Pancreas (tissue), 10 donors: ENCODE results near the gene PDE7B. TPM values are rescaled to one million over a fixed set of nuclear protein-coding genes. Genes with fewer than 3 reads are reported as not detected.

ENCODE experiments used
- ATAC-seq, 4 donors: fragments of 200-7000 bp; cut with Tn5 transposase; one replicate each; pipeline versions ENCODE4 v1.8.0 to v1.9.1; 2020; ENCODE audit warnings: mild to moderate bottlenecking in 4 of 4, moderate library complexity in 4 of 4
- DNase-seq, 6 donors: peaks; one replicate each; pipeline ENCODE4 v3.0.0-alpha.2; 2020
- FAIRE-seq: peaks from 2 replicates; lab custom pipeline; 2012; peaks lifted over from hg19 to GRCh38; lab: Jason Lieb, UNC
- H3K27ac ChIP-seq, 4 donors: fragments of 200-600 bp; sonication (generic); 1 replicate in 3 of 4; 2 replicates in 1 of 4; pipeline versions ENCODE4 v1.5.0 to v1.8.0; 2020
- H3K27me3 ChIP-seq, 4 donors: fragments of 200-600 bp; one replicate each; pipeline ENCODE4 v1.8.0; 2021
- H3K36me3 ChIP-seq, 3 donors: fragments of 200-600 bp; sonication (generic) in 1 of 3; one replicate each; pipeline versions ENCODE4 v1.5.0 to v1.8.0; 2020 to 2021
- H3K4me1 ChIP-seq, 3 donors: fragments of 200-600 bp; one replicate each; pipeline ENCODE4 v1.8.0; 2021
- H3K4me3 ChIP-seq, 4 donors: fragments of 200-600 bp; sonication (generic) in 2 of 4; one replicate each; pipeline versions ENCODE4 v1.5.0 to v1.8.0; 2020 to 2021
- H3K9me3 ChIP-seq, 4 donors: fragments of 200-600 bp; one replicate each; pipeline ENCODE4 v1.8.0; 2021
- WGBS, 2 donors: extraction: QIAGEN DNeasy Blood & Tissue Kit; methylation state at CpG; one replicate each; pipeline ENCODE4 v1.1.7; 2013; 5-methylcytosine and 5-hydroxymethylcytosine counted together
- intact Hi-C, 3 donors: fragments of 100-400 bp; cut with DNase I; formaldehyde crosslinking; loops; one replicate each; pipeline versions ENCODE4 v1.11.1 to v1.14.2; 2022
- polyA plus RNA-seq, 2 donors: library from polyadenylated mRNA; stranded (reverse); fragments of 200-250 nt; gene quantifications; one replicate each; pipeline ENCODE4 v1.2.3, GENCODE V29; 2013
- total RNA-seq, 6 donors: library from RNA; stranded (reverse); fragmentation: NEBNext Ultra II Directional in 4 of 6; extraction: Animal tissue kit (Norgen Biotek cat#: 25700) in 4 of 6; gene quantifications; one replicate each; pipeline versions ENCODE4 v1.2.1 to v1.2.4, GENCODE V29; 2021 to 2023
- TF ChIP-seq, protein P1 (sequence below), 4 donors: fragments of 200-600 bp; sonication (generic) in 3 of 4; IDR thresholded peaks; one replicate each; pipeline versions ENCODE4 v1.5.0 to v1.8.0; 2021; ENCODE audit warnings: antibody characterized with exemption in 4 of 4
- donor health status: healthy with polysubstance abuse.
- donor health status: DM: no; HTN: no; CAD: no; lungs with moderate emphysema.
- donor health status: DM: no; HTN: no; CAD: no.
- donor health status: control.
- donor health status: control.
- donor health status: Bipolar disorder and iron deficiency.
- donor health status: DM: yes; HTN: yes; CAD: no.
- donor health status: DM: no; HTN: no; CAD: no.
- donor health status: DM: no; HTN: no; CAD: no.
- donor health status: DM: yes; HTN: yes; CAD: no.

The PDE7B gene
- total and polyA plus RNA-seq, 8 donors, result 0.38 to 1.7 (median 0.76) TPM

DNA sequence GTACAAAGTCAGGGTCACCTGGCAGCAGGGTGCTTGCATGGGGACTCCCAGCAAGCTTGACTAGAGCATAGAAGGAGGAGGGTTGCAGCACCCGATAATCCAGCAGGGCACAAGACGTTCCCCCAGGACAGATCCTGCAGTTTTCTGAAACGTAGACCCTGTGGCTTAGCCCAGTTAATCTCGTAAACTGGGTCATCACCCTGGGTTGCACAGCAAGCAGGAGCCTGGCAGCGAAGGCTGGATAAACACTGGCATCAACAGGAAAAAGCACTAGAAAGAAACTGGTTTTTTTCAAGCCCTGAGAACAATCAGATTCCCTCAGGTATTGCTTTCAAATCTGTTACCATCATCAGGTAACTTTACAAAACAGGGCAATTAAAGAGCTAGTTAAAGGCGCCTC lies 92.6 kb downstream of the PDE7B start:
- DNase-seq, result no peak
- no peak for FAIRE-seq
- no peaks in the 10 kb centered on the region for H3K36me3 ChIP-seq
- TF ChIP-seq, protein P1, sequence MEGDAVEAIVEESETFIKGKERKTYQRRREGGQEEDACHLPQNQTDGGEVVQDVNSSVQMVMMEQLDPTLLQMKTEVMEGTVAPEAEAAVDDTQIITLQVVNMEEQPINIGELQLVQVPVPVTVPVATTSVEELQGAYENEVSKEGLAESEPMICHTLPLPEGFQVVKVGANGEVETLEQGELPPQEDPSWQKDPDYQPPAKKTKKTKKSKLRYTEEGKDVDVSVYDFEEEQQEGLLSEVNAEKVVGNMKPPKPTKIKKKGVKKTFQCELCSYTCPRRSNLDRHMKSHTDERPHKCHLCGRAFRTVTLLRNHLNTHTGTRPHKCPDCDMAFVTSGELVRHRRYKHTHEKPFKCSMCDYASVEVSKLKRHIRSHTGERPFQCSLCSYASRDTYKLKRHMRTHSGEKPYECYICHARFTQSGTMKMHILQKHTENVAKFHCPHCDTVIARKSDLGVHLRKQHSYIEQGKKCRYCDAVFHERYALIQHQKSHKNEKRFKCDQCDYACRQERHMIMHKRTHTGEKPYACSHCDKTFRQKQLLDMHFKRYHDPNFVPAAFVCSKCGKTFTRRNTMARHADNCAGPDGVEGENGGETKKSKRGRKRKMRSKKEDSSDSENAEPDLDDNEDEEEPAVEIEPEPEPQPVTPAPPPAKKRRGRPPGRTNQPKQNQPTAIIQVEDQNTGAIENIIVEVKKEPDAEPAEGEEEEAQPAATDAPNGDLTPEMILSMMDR (IDR thresholded peaks at IDR 0.05), result no peak
- H3K27me3 ChIP-seq, result no peaks in the 10 kb centered on the region
- intact Hi-C loops, result no loop called here
- H3K4me3 ChIP-seq, result no peak overlapping the region
- H3K27ac ChIP-seq, result no peak overlapping the region
- ATAC-seq, result no peak
- no peaks in the 10 kb centered on the region for H3K9me3 ChIP-seq
- WGBS, 2 donors, result 78 to 79% methylated on average over 6 of the region's 6 CpGs
- no peaks in the 10 kb centered on the region for H3K4me1 ChIP-seq

DNA sequence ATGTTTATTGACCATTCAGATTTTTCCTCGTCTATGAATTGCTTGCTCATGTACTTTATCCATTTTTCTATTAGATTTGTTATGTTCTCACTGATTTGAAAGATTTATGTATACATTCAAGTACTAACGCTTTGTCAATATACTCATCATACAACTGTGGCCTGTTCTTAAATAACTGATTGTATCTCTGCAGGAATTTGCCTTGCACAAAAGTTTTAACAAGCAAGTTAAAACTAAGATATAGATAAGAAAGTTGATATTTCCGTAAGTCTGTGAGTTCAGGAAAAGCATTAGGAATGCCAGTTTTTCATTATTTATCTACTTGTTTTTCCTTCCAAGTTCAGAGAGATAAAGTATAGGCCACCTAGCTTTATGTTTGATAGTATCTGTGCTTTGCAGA lies 95.2 kb downstream of the PDE7B start:
- TF ChIP-seq, protein P1 (IDR thresholded peaks at IDR 0.05), result no peak
- H3K4me1 ChIP-seq, result no peaks in the 10 kb centered on the region
- DNase-seq (no peak), ATAC-seq (no peak), FAIRE-seq (no peak)
- no peaks in the 10 kb centered on the region for H3K27me3 ChIP-seq
- no peak overlapping the region for H3K4me3 ChIP-seq
- H3K27ac ChIP-seq, result no peak overlapping the region
- H3K9me3 ChIP-seq, result no peaks in the 10 kb centered on the region
- H3K36me3 ChIP-seq, result no peaks in the 10 kb centered on the region
- intact Hi-C loops, result no loop called here
- WGBS, 2 donors, result 61 to 65% methylated on average over 3 of the region's 3 CpGs

GRCh38 chr6:135950669-135951068 lies 99.2 kb downstream of the PDE7B start:
- no peaks in the 10 kb centered on the region for H3K36me3 ChIP-seq
- H3K27me3 ChIP-seq, result no peaks in the 10 kb centered on the region
- 66 to 78% methylated on average over 7 of the region's 7 CpGs for WGBS, 2 donors
- no peaks in the 10 kb centered on the region for H3K4me1 ChIP-seq
- ATAC-seq, result no peak
- FAIRE-seq, result no peak
- no peak overlapping the region for H3K27ac ChIP-seq
- DNase-seq, result no peak
- intact Hi-C loops, result no loop called here
- TF ChIP-seq, protein P1 (IDR thresholded peaks at IDR 0.05), result no peak
- H3K4me3 ChIP-seq, result no peak overlapping the region
- no peaks in the 10 kb centered on the region for H3K9me3 ChIP-seq

- 56 to 87% methylated on average over 1 of the region's 1 CpG for WGBS, 2 donors
- H3K4me3 ChIP-seq, result no peak overlapping the region
- H3K36me3 ChIP-seq, result no peaks in the 10 kb centered on the region
- ATAC-seq (no peak), FAIRE-seq (no peak), DNase-seq (no peak)
- H3K4me1 ChIP-seq, result no peaks in the 10 kb centered on the region
- intact Hi-C loops, result no loop called here
- H3K9me3 ChIP-seq, result no peaks in the 10 kb centered on the region
- no peak overlapping the region for H3K27ac ChIP-seq
- TF ChIP-seq, protein P1 (IDR thresholded peaks at IDR 0.05), result no peak
- no peaks in the 10 kb centered on the region for H3K27me3 ChIP-seq
These were observed 99.7 kb downstream of the PDE7B start for GRCh38 chr6:135951169-135951568.

- Histone ChIP-seq H3K36me3 (no peaks in the 10 kb centered on the region), H3K27me3 (no peaks in the 10 kb centered on the region), H3K9me3 (no peaks in the 10 kb centered on the region), H3K4me3 (no peak overlapping the region), H3K4me1 (no peaks in the 10 kb centered on the region), H3K27ac (no peak overlapping the region)
- TF ChIP-seq, protein P1 (IDR thresholded peaks at IDR 0.05), result no peak
- no peak for DNase-seq
- ATAC-seq, result no peak
- no peak for FAIRE-seq
- WGBS, 2 donors, result 66 to 67% methylated on average over 5 of the region's 5 CpGs
- intact Hi-C loops, result no loop called here
These were observed 102.3 kb downstream of the PDE7B start for GRCh38 chr6:135953818-135954217.
